Measurements from ENCODE around the gene TCF7L1.
"Not testable (repeated sequence)": the region's sequence is repeated elsewhere in the genome, so short reads cannot be mapped to it uniquely, and the experiment has no call there.

The TCF7L1 gene

GRCh38 chr2:85132834-85133637 lies at the start of gene TCF7L1:
TCF7L1 (plus strand) TSS chr2:85133392; CDS start chr2:85133685, 293 bp downstream.
- peak in 1 of 3 donors; percentile 20 for DNase-seq (ENCODE audit: low read depth in 3 of 3)

- no peak for DNase-seq (ENCODE audit: low read depth in 3 of 3)
Observed at GRCh38 chr2:85085563-85085962, 47.6 kb upstream of the TCF7L1 start.

- DNase-seq (ENCODE audit: low read depth in 3 of 3) = no peak
Observed at GRCh38 chr2:85087541-85087940, 45.7 kb upstream of the TCF7L1 start.

GRCh38 chr2:85088921-85089320 lies 44.3 kb upstream of the TCF7L1 start:
- DNase-seq (ENCODE audit: low read depth in 3 of 3) = no peak

DNA sequence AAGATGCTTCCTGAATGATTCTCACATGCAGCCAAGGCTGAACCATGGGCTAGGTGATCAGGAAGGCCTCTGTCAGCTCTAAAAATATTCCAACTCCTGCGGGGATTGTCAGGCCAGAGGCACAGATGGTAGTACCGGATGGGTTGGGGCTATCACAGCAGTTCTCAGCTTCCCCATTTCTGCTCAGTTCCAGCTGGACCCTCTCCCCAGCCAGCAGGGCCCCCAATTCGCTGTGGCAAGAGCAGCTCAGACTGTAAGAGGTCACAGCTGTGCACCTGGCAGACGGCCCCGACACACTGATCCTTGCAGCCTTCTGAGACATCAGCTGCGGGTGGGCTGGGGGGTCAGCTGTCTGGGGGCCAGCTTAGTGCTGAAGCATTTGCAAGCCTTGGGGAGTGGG lies 43.6 kb upstream of the TCF7L1 start:
- DNase-seq (ENCODE audit: low read depth in 3 of 3) = no peak

GRCh38 chr2:85091838-85092237 lies 41.4 kb upstream of the TCF7L1 start:
- no peak for DNase-seq (ENCODE audit: low read depth in 3 of 3)

DNA sequence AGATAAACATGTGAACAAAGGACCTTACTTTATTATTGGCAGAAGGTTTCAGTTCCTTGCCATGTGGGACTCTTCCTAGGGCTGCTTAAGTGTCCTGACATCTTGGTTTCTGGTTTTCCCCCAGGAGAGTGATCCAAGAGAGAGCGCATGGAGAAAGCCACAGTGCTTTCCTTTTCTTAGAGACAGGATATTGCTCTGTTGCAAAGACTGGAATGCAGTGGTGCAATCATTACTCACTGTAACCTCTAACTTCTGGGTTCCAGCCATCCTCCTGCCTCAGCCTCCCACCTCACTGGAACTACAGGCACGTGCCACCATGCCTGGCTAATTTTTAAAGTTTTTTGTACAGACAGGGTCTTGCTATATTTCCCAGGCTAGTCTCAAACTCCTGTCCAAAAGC lies 38.1 kb upstream of the TCF7L1 start:
- no peak for DNase-seq (ENCODE audit: low read depth in 3 of 3)

DNA sequence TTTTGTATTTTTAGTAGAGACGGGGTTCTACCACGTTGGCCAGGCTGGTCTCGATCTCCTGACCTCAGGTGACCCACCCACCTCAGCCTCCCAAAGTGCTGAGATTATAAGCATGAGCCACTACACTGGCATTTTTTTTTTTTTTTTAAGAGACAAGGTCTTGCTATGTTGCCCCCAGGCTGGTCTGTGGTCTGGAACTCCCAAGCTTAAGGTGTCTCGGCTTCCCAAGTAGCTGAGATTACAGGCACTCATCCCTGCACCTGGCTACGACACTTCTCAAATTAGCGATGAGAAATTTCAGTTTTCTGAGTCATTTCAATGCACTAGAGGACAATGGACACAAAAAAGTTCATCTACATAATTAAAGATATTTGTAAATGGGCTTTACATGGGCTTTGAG lies 36.6 kb upstream of the TCF7L1 start:
- no peak for DNase-seq (ENCODE audit: low read depth in 3 of 3)

- DNase-seq (ENCODE audit: low read depth in 3 of 3) = no peak
Observed at GRCh38 chr2:85104228-85104627, 29.0 kb upstream of the TCF7L1 start.

DNA sequence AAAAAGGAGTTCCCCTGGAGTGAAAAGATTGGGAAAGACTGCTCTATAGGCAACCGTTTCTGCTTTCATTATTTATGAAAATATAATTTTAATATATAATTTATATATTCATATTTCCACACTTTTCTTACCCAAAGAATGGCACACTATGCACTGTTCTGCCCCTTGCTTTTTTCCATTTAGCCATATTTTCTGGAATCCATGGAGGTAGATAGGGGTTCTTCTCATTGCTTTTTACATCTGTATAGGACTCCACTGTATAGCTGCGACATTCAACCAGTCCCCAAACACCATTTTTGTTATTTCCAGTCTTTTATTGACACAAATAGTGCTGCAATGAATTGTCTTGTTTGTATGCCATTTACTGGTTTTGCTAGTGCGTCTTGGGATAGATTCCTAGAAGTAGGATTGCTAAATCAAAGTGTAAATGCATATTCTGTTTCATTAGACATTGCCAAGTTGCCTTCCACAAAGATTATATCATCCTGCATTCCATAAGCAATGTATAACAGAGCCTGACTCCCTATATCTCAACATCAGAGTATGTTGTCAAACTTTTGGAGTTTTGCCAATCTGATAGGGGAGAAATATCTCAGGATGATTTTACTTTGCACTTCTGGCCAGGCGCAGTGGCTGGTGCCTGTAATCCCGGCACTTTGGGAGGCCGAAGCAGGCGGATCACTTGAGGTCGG lies 26.6 kb upstream of the TCF7L1 start:
- no peak for DNase-seq (ENCODE audit: low read depth in 3 of 3)

- DNase-seq (ENCODE audit: low read depth in 3 of 3) = no peak
Observed at GRCh38 chr2:85110991-85111560, 22.1 kb upstream of the TCF7L1 start.

DNA sequence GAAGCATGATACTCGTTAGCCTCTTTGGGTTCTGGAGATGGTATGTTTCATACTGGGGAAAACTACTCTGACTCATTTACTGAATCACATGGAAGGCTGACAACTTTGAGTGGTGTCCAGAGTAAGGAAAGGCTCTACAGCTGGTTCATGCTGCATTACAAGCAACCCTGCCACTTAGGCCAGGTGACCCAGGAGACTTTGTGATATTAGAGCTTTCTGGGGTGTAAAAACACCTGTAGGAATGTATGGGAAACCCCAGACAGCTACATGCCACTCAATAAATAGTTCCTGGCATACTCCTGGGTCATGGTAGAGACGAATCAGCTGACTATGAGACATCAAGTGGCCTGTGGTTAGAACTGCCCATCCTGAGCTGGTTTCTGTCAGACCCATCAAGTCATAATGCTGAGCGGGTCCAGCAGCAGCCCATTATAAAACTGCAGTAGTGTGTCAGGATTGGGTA lies 21.3 kb upstream of the TCF7L1 start:
- DNase-seq (ENCODE audit: low read depth in 3 of 3) = no peak

DNA sequence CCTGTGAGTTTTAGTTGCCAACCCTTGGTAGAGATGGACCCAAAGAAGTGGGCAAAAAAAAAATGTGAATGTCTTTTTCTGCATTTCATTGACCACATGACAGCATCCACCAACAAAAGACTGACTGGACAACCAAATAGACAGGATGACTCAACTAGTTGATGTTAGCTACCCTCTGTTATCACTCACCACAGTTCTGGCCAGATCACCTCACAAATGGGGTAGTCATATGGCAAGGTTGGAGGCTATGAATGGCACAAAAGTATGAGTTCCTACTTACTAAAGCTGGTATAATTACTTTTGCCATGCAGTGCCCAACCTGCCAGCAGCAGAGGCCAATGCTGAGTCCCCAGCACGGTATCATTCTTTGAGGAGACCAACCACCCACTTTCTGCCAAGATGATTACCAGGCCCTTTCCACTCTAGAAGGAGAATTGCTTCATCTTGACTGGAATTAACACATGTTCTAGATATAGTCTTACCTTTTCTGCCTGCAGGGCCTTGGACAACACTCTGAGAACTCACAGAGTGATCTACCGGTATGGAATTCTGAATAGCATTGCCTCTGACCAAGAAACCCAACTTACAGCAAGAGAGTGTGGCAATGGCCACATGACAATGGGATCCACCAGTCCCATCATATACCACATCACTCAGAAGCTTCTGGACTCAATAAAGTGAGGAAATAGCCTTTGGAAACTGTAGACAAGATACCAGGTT lies 20.1 kb upstream of the TCF7L1 start:
- DNase-seq (ENCODE audit: low read depth in 3 of 3) = no peak

GRCh38 chr2:85114586-85115330 lies 18.4 kb upstream of the TCF7L1 start:
- DNase-seq (ENCODE audit: low read depth in 3 of 3) = no peak

- DNase-seq (ENCODE audit: low read depth in 3 of 3) = no peak
Observed at GRCh38 chr2:85116207-85116606, 17.0 kb upstream of the TCF7L1 start.

- DNase-seq (ENCODE audit: low read depth in 3 of 3) = no peak
Observed at GRCh38 chr2:85119900-85120299, 13.3 kb upstream of the TCF7L1 start.

DNA sequence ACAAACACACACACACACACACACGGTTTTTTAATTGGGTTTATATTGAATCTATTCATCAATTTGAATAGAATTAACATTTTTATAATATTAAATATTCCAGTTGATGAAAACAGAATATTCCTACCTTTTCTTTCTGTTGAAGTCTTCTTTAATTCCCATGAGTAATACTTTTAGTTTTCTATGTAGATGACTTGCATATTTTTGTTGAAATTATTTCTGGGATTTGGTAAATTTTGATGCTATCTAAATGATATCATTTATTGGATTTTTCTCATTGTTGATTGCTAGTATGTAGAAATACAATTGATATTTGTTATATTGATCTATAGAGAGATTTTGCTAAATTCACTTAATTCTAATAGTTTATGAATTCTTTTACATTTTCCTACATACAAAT lies 12.8 kb upstream of the TCF7L1 start:
- no peak for DNase-seq (ENCODE audit: low read depth in 3 of 3)

DNA sequence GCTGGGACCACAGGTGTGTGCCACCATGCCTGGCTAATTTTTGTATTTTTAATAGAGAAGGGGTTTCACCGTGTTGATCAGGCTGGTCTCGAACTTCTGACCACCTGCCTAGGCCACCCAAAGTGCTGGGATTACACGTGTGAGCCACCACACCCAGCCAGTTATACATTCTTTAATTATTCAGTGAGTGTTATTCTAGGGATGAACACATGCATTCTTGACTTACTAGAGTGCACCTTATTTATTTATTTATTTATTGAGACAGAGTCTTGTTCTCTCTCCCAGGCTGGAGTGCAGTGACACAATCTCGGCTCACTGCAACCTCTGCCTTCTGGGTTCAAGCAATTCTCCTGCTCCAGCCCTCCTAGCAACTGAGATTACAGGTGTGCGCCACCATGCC lies 6.7 kb upstream of the TCF7L1 start:
- DNase-seq (ENCODE audit: low read depth in 3 of 3) = not testable (repeated sequence)

DNA sequence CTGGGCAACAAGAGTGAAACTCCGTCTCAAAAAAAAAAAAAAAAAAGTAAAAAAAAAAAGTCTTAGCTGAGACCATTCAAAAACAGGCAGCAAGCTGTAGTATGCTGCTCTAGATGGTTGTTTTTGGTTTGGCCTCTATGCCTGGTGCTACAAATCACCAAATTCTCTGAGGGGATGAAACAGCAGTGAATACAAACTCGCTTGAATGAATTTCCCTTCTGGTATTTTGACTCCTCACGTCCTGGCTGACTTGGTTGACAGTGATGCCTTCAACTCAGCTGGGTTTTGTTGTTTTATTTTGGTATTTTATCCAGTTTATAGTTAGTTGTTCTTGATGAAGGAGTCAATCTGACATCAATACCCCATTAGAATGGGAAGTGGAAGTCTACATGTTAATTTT lies 3.3 kb upstream of the TCF7L1 start:
- DNase-seq (ENCODE audit: low read depth in 3 of 3) = no peak

DNA sequence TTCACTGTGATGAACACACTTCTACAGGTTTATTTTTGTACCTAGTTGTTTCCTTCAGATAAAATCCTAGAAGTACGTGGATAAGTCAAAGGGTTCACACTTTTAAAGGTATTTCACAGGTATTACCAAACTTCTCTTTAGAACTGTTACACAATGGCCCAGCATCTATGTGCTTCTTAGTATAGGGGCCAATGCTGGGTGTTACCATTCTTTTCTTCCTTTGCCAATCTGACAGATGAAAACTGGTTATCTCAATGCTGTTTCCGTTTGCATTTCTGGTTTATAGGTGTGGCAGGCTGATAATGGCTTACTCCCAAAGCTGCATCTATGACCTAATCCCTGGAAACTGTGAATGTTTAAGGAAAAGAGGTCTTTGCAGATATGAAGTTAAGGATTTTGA lies 2.8 kb upstream of the TCF7L1 start:
- no peak for DNase-seq (ENCODE audit: low read depth in 3 of 3)

DNA sequence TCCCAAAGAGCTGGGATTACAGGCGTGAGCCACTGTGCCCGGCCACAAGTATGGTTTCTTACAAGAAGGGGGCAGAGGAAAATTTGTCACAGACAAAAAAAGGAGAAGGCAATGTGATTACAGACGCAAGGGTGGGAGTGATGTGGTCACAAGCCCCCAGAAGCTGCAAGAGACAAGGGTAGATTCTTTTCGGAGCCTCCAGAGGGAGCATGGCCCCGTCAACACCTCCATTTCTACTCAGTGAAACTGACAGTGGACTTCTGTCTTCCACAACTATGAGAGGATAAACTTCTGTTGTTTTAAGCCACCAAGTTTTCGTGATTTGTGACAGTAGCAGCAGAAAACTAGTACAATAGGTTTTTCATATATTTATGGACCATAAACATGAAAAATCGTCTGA lies 2.1 kb upstream of the TCF7L1 start:
- DNase-seq (ENCODE audit: low read depth in 3 of 3) = no peak

DNA sequence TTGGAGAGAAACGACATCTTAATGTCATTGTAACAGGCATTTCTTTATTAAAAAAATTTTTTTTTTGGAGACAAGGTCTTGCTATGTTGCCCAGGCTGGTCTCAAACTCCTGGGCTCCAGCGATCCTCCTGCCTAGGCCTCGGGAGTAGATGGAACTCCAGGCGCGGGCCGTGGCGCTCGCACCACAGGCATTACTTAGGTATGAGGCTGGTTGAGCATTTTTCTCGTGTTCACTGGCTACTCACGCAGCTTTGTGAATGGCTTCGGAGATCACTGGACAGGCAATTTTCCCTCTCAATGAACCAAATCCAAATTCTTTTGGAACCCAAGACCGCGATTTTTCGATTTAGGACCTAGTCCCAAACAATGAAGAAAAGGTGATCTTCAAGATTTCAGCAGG lies 795 bp upstream of the TCF7L1 start:
- DNase-seq (ENCODE audit: low read depth in 3 of 3) = no peak
